Tibial artery (tissue), 4 donors: Measurements from ENCODE around the gene CSMD2.

Experiments
- DNase-seq, 2 donors: peaks; one replicate each; pipeline ENCODE4 v3.0.0-alpha.2; 2019
- H3K27ac ChIP-seq, 2 donors: fragments of 200-600 bp; sonication (generic) in 1 of 2; 1 replicate in 1 of 2; 2 replicates in 1 of 2; pipeline ENCODE4 v1.5.1; 2018 to 2019; ENCODE audit warnings: mild to moderate bottlenecking in 1 of 2
- H3K27me3 ChIP-seq, 2 donors: fragments of 200-600 bp; sonication (generic) in 1 of 2; one replicate each; pipeline versions ENCODE4 v1.5.1 to v1.6.0; 2016 to 2019
- H3K36me3 ChIP-seq, 3 donors: fragments of 200-600 bp; sonication (generic) in 2 of 3; one replicate each; pipeline ENCODE4 v1.5.1; 2016 to 2019; ENCODE audit warnings: mild to moderate bottlenecking in 2 of 3
- H3K4me1 ChIP-seq, 4 donors: fragments of 200-600 bp; sonication (generic) in 2 of 4; 1 replicate in 3 of 4; 2 replicates in 1 of 4; pipeline ENCODE4 v1.5.1; 2016 to 2019
- H3K4me3 ChIP-seq, 2 donors: fragments of 200-600 bp; sonication (generic) in 1 of 2; 1 replicate in 1 of 2; 2 replicates in 1 of 2; pipeline ENCODE4 v1.5.1; 2018 to 2019; ENCODE audit warnings: mild to moderate bottlenecking in 2 of 2
- H3K9me3 ChIP-seq, 3 donors: fragments of 200-600 bp; sonication (generic) in 1 of 3; one replicate each; pipeline ENCODE4 v1.5.1; 2016 to 2019
- intact Hi-C: fragments of 100-400 bp; cut with DNase I; formaldehyde crosslinking; loops from one replicate; pipeline ENCODE4 v1.15.0; 2023; ENCODE audit warnings: low total_unique reads
- TF ChIP-seq, protein P1 (sequence below), 2 experiments: fragments of 200-600 bp in 1 of 2; fragments of 450-650 bp in 1 of 2; IDR thresholded peaks; one replicate each; pipeline ENCODE4 v1.5.1; 2017 to 2019; ENCODE audit warnings: antibody characterized with exemption in 2 of 2, mild to moderate bottlenecking in 1 of 2, moderate library complexity in 1 of 2

CSMD2 gene

GRCh38 chr1:33660956-33661355 lies 504.1 kb downstream of the CSMD2 start:
- DNase-seq = no peak
- Histone ChIP-seq H3K9me3 (no peaks in the 10 kb centered on the region), H3K4me3 (no peak overlapping the region), H3K27ac (no peak overlapping the region), H3K27me3 (no peaks in the 10 kb centered on the region), H3K36me3 (no peaks in the 10 kb centered on the region), H3K4me1 (no peaks in the 10 kb centered on the region)
- intact Hi-C loops = no loop called here
- TF ChIP-seq, protein P1, sequence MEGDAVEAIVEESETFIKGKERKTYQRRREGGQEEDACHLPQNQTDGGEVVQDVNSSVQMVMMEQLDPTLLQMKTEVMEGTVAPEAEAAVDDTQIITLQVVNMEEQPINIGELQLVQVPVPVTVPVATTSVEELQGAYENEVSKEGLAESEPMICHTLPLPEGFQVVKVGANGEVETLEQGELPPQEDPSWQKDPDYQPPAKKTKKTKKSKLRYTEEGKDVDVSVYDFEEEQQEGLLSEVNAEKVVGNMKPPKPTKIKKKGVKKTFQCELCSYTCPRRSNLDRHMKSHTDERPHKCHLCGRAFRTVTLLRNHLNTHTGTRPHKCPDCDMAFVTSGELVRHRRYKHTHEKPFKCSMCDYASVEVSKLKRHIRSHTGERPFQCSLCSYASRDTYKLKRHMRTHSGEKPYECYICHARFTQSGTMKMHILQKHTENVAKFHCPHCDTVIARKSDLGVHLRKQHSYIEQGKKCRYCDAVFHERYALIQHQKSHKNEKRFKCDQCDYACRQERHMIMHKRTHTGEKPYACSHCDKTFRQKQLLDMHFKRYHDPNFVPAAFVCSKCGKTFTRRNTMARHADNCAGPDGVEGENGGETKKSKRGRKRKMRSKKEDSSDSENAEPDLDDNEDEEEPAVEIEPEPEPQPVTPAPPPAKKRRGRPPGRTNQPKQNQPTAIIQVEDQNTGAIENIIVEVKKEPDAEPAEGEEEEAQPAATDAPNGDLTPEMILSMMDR (IDR thresholded peaks at IDR 0.05) = no peak

- Histone ChIP-seq H3K9me3 (no peaks in the 10 kb centered on the region), H3K4me3 (no peak overlapping the region), H3K27ac (no peak overlapping the region), H3K4me1 (no peaks in the 10 kb centered on the region), H3K27me3 (no peaks in the 10 kb centered on the region), H3K36me3 (no peaks in the 10 kb centered on the region)
- TF ChIP-seq, protein P1 (IDR thresholded peaks at IDR 0.05) = no peak
- intact Hi-C loops = no loop called here
- no peak for DNase-seq
Measured at GRCh38 chr1:33660244-33660643, 504.8 kb downstream of the CSMD2 start.

- intact Hi-C loops = no loop called here
- Histone ChIP-seq H3K4me3 (no peak overlapping the region), H3K36me3 (no peaks in the 10 kb centered on the region), H3K4me1 (no peaks in the 10 kb centered on the region), H3K27me3 (no peaks in the 10 kb centered on the region), H3K9me3 (no peaks in the 10 kb centered on the region), H3K27ac (no peak overlapping the region)
- no peak for DNase-seq
- TF ChIP-seq, protein P1 (IDR thresholded peaks at IDR 0.05) = no peak
Measured at GRCh38 chr1:33659641-33660040, 505.4 kb downstream of the CSMD2 start.

- no peaks in the 10 kb centered on the region for H3K9me3 ChIP-seq
- H3K27ac ChIP-seq = no peak overlapping the region
- no peak for DNase-seq
- intact Hi-C loops = no loop called here
- H3K4me1 ChIP-seq = no peaks in the 10 kb centered on the region
- TF ChIP-seq, protein P1 (IDR thresholded peaks at IDR 0.05) = no peak
- H3K27me3 ChIP-seq = no peaks in the 10 kb centered on the region
- H3K36me3 ChIP-seq = no peaks in the 10 kb centered on the region
- H3K4me3 ChIP-seq = no peak overlapping the region
Measured at GRCh38 chr1:33657833-33658232, 507.2 kb downstream of the CSMD2 start.

DNA sequence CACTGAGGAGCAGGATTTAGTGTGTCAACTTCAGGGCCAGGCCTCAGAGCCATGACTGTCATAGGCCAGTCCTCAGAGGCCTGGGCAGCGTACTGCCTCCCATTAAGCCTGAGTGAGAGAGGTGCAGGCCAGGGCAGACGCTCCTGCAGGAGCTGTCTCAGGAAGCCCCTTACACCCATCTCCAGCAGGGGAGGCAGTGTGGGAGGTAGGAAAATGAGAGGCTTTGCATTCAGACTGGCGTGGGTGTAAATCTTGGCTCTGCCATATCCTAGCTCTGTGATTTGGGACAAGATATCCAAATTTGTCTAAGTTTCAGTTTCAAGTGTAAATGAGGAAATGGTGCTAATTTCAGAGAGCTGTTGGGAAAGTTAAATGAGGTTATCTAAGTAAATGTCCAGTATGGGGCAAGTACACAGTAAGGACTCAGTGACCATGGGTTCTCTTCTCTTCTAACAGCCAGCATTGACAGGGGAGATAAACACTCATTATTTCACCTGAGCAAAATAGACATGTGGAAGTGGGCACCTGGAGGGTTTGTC lies 508.5 kb downstream of the CSMD2 start:
- H3K36me3 ChIP-seq = no peaks in the 10 kb centered on the region
- no peak overlapping the region for H3K27ac ChIP-seq
- H3K27me3 ChIP-seq = no peaks in the 10 kb centered on the region
- TF ChIP-seq, protein P1 (IDR thresholded peaks at IDR 0.05) = no peak
- no peak for DNase-seq
- intact Hi-C loops = no loop called here
- H3K9me3 ChIP-seq = no peaks in the 10 kb centered on the region
- H3K4me3 ChIP-seq = no peak overlapping the region
- no peaks in the 10 kb centered on the region for H3K4me1 ChIP-seq

GRCh38 chr1:33655496-33655895 lies 509.5 kb downstream of the CSMD2 start:
- Histone ChIP-seq H3K27ac (no peak overlapping the region), H3K9me3 (no peaks in the 10 kb centered on the region), H3K27me3 (no peaks in the 10 kb centered on the region), H3K4me1 (no peaks in the 10 kb centered on the region), H3K4me3 (no peak overlapping the region), H3K36me3 (no peaks in the 10 kb centered on the region)
- DNase-seq = no peak
- intact Hi-C loops = no loop called here
- TF ChIP-seq, protein P1 (IDR thresholded peaks at IDR 0.05) = no peak
